ENCODE results near the gene LRRTM4. TPM values are rescaled to one million over a fixed set of nuclear protein-coding genes. Genes with fewer than 3 reads are reported as not detected.

LRRTM4 gene
- total RNA-seq, 1 donor from 2014 or later = not detected

- ChIA-PET CTCF (no interaction called here), POLR2A (no interaction called here)
- H3K27ac Mint-ChIP-seq = no peak overlapping the region
- H3K4me3 Mint-ChIP-seq = no peak overlapping the region
- no peaks in the 10 kb centered on the region for H3K27me3 Mint-ChIP-seq
- H3K36me3 Mint-ChIP-seq (ENCODE audit: low read depth) = no peaks in the 10 kb centered on the region
- TF ChIP-seq CTCF (IDR thresholded peaks at IDR 0.05) = no peak
- intact Hi-C loops (cut with micrococcal nuclease) = no loop called here
- ATAC-seq (ENCODE audit: low read depth) (no peak), DNase-seq (no peak)
- H3K9me3 Mint-ChIP-seq = peaks cover 7% of the 10 kb centered on the region
- no peaks in the 10 kb centered on the region for H3K4me1 Mint-ChIP-seq
Observed at GRCh38 chr2:77363277-77363676, 158.9 kb downstream of the LRRTM4 start.

GRCh38 chr2:77348821-77349220 is 173.4 kb downstream of the LRRTM4 start:
- CTCF ChIA-PET = no interaction called here

GRCh38 chr2:77336013-77336412 is 186.2 kb downstream of the LRRTM4 start:
- no peak for ATAC-seq (ENCODE audit: low read depth)
- no peaks in the 10 kb centered on the region for H3K36me3 Mint-ChIP-seq (ENCODE audit: low read depth)
- no peaks in the 10 kb centered on the region for H3K4me1 Mint-ChIP-seq
- H3K4me3 Mint-ChIP-seq = no peak overlapping the region
- ChIA-PET CTCF (no interaction called here), POLR2A (no interaction called here)
- peaks cover 18% of the 10 kb centered on the region for H3K9me3 Mint-ChIP-seq
- TF ChIP-seq CTCF (IDR thresholded peaks at IDR 0.05) = no peak
- H3K27ac Mint-ChIP-seq = no peak overlapping the region
- intact Hi-C loops (cut with micrococcal nuclease) = no loop called here
- no peaks in the 10 kb centered on the region for H3K27me3 Mint-ChIP-seq
- DNase-seq = no peak

More at GRCh38 chr2:77348821-77349220, 173.4 kb downstream of the LRRTM4 start:
- H3K4me3 Mint-ChIP-seq = no peak overlapping the region
- POLR2A ChIA-PET = no interaction called here
- TF ChIP-seq CTCF (IDR thresholded peaks at IDR 0.05) = no peak
- H3K27ac Mint-ChIP-seq = no peak overlapping the region
- DNase-seq (no peak), ATAC-seq (ENCODE audit: low read depth) (no peak)
- intact Hi-C loops (cut with micrococcal nuclease) = no loop called here
- no peaks in the 10 kb centered on the region for H3K27me3 Mint-ChIP-seq
- H3K9me3 Mint-ChIP-seq = peaks cover 7% of the 10 kb centered on the region
- H3K36me3 Mint-ChIP-seq (ENCODE audit: low read depth) = no peaks in the 10 kb centered on the region
- no peaks in the 10 kb centered on the region for H3K4me1 Mint-ChIP-seq

GRCh38 chr2:77328134-77328931 is 193.8 kb downstream of the LRRTM4 start:
- Mint-ChIP-seq H3K27me3 (no peaks in the 10 kb centered on the region), H3K4me1 (no peaks in the 10 kb centered on the region), H3K36me3 (ENCODE audit: low read depth) (no peaks in the 10 kb centered on the region), H3K9me3 (peaks cover 12% of the 10 kb centered on the region), H3K4me3 (no peak overlapping the region), H3K27ac (no peak overlapping the region)
- CTCF ChIA-PET = no interaction called here
- DNase-seq (no peak), ATAC-seq (ENCODE audit: low read depth) (no peak)
- POLR2A ChIA-PET = interaction anchor here (0.6 kb wide), 1 partner anchor 490 kb away, joined by 13 read pairs; no protein-coding TSS in a partner anchor
- TF ChIP-seq CTCF (IDR thresholded peaks at IDR 0.05) = no peak
- intact Hi-C loops (cut with micrococcal nuclease) = no loop called here

GRCh38 chr2:77325395-77325794 is 196.8 kb downstream of the LRRTM4 start:
- intact Hi-C loops (cut with micrococcal nuclease) = no loop called here
- Mint-ChIP-seq H3K27me3 (no peaks in the 10 kb centered on the region), H3K36me3 (ENCODE audit: low read depth) (no peaks in the 10 kb centered on the region), H3K9me3 (peaks cover 8% of the 10 kb centered on the region), H3K4me3 (no peak overlapping the region), H3K4me1 (no peaks in the 10 kb centered on the region), H3K27ac (no peak overlapping the region)
- ChIA-PET POLR2A (no interaction called here), CTCF (no interaction called here)
- DNase-seq (no peak), ATAC-seq (ENCODE audit: low read depth) (no peak)
- TF ChIP-seq CTCF (IDR thresholded peaks at IDR 0.05) = no peak

Measured in activated B cell treated with CpG ODN at 0.5 μM for 24 hours (primary cell).